ENCODE measurements around the gene SPINK8.

SPINK8 gene

GRCh38 chr3:48270306-48270705, 63.2 kb downstream of the SPINK8 start:
- no peak overlapping the region for H3K9ac ChIP-seq (ENCODE audit: insufficient read length, low read depth)

DNA sequence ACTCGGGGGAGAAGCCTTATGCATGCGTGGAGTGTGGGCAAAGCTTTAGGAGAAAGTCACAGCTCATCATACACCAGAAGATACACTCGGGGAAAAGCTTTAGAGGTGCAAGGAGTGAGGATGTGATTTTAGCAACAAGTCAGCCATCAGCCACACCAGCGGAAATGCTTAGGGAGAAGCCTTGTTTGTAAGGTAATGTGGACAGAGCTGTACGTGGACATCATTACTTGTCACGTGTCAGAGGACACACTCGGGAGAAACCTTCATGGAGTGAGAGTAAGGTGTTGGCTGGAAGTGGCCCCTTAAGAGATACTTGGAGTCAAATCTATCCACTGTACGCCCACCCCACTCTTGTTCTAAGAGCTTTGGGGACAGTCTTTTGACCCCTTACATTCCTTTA, 63.9 kb downstream of the SPINK8 start:
- peaks cover 59% of the 10 kb centered on the region for H3K9me3 ChIP-seq (ENCODE audit: insufficient read depth, low read length)
- TF ChIP-seq ZNF274 (IDR thresholded peaks at IDR 0.05; ENCODE audit: low read depth, low read length) (no peak), SUZ12 (IDR thresholded peaks at IDR 0.05; ENCODE audit: extremely low read depth, insufficient read depth, insufficient read length) (no peak), YY1 (IDR thresholded peaks at IDR 0.05; ENCODE audit: insufficient read depth, insufficient read length) (no peak)
- H3K4me1 ChIP-seq (ENCODE audit: insufficient read depth, insufficient read length) = no peaks in the 10 kb centered on the region
- H3K27me3 ChIP-seq (ENCODE audit: insufficient read depth, insufficient read length) = no peaks in the 10 kb centered on the region
- H3K36me3 ChIP-seq (ENCODE audit: insufficient read depth, insufficient read length, low read length) = peaks cover 74% of the 10 kb centered on the region
- no peak for DNase-seq (ENCODE audit: low read depth, low spot score)
- H3K9ac ChIP-seq (ENCODE audit: insufficient read length, low read depth) = no peak overlapping the region
- no peak overlapping the region for H3K4me3 ChIP-seq (ENCODE audit: insufficient read length, low read depth)

More at GRCh38 chr3:48270306-48270705, 63.2 kb downstream of the SPINK8 start:
- Histone ChIP-seq H3K36me3 (ENCODE audit: insufficient read depth, insufficient read length, low read length) (peaks cover 72% of the 10 kb centered on the region), H3K4me1 (ENCODE audit: insufficient read depth, insufficient read length) (no peaks in the 10 kb centered on the region), H3K9me3 (ENCODE audit: insufficient read depth, low read length) (peaks cover 59% of the 10 kb centered on the region), H3K4me3 (ENCODE audit: insufficient read length, low read depth) (no peak overlapping the region), H3K27me3 (ENCODE audit: insufficient read depth, insufficient read length) (no peaks in the 10 kb centered on the region)
- TF ChIP-seq YY1 (IDR thresholded peaks at IDR 0.05; ENCODE audit: insufficient read depth, insufficient read length) (no peak), ZNF274 (IDR thresholded peaks at IDR 0.05; ENCODE audit: low read depth, low read length) (no peak), SUZ12 (IDR thresholded peaks at IDR 0.05; ENCODE audit: extremely low read depth, insufficient read depth, insufficient read length) (no peak)
- no peak for DNase-seq (ENCODE audit: low read depth, low spot score)

GRCh38 chr3:48268936-48269561, 64.4 kb downstream of the SPINK8 start:
- Histone ChIP-seq H3K36me3 (ENCODE audit: insufficient read depth, insufficient read length, low read length) (peaks cover 75% of the 10 kb centered on the region), H3K9ac (ENCODE audit: insufficient read length, low read depth) (no peak overlapping the region), H3K9me3 (ENCODE audit: insufficient read depth, low read length) (peaks cover 59% of the 10 kb centered on the region), H3K4me3 (ENCODE audit: insufficient read length, low read depth) (no peak overlapping the region), H3K4me1 (ENCODE audit: insufficient read depth, insufficient read length) (no peaks in the 10 kb centered on the region), H3K27me3 (ENCODE audit: insufficient read depth, insufficient read length) (no peaks in the 10 kb centered on the region)
- TF ChIP-seq ZNF274 (IDR thresholded peaks at IDR 0.05; ENCODE audit: low read depth, low read length) (no peak), YY1 (IDR thresholded peaks at IDR 0.05; ENCODE audit: insufficient read depth, insufficient read length) (no peak), SUZ12 (IDR thresholded peaks at IDR 0.05; ENCODE audit: extremely low read depth, insufficient read depth, insufficient read length) (no peak)
- no peak for DNase-seq (ENCODE audit: low read depth, low spot score)

DNA sequence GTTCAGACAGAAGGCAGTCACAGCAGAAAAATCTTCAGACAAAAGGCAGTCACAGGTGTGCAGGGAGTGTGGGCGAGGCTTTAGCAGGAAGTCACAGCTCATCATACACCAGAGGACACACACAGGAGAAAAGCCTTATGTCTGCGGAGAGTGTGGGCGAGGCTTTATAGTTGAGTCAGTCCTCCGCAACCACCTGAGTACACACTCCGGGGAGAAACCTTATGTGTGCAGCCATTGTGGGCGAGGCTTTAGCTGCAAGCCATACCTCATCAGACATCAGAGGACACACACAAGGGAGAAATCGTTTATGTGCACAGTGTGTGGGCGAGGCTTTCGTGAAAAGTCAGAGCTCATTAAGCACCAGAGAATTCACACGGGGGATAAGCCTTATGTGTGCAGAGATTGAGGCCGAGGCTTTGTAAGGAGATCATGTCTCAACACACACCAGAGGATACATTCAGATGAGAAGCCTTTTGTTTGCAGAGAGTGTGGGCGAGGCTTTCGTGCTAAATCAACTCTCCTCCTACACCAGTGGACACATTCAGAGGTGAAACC, 65.0 kb downstream of the SPINK8 start:
- Histone ChIP-seq H3K4me3 (ENCODE audit: insufficient read length, low read depth) (no peak overlapping the region), H3K27me3 (ENCODE audit: insufficient read depth, insufficient read length) (no peaks in the 10 kb centered on the region), H3K9me3 (ENCODE audit: insufficient read depth, low read length) (peaks cover 58% of the 10 kb centered on the region), H3K9ac (ENCODE audit: insufficient read length, low read depth) (no peak overlapping the region), H3K36me3 (ENCODE audit: insufficient read depth, insufficient read length, low read length) (peaks cover 81% of the 10 kb centered on the region), H3K4me1 (ENCODE audit: insufficient read depth, insufficient read length) (no peaks in the 10 kb centered on the region)
- no peak for TF ChIP-seq SUZ12 (IDR thresholded peaks at IDR 0.05; ENCODE audit: extremely low read depth, insufficient read depth, insufficient read length)
- no peak for TF ChIP-seq YY1 (IDR thresholded peaks at IDR 0.05; ENCODE audit: insufficient read depth, insufficient read length)
- TF ChIP-seq ZNF274 (IDR thresholded peaks at IDR 0.05; ENCODE audit: low read depth, low read length) = no peak
- DNase-seq (ENCODE audit: low read depth, low spot score) = no peak

DNA sequence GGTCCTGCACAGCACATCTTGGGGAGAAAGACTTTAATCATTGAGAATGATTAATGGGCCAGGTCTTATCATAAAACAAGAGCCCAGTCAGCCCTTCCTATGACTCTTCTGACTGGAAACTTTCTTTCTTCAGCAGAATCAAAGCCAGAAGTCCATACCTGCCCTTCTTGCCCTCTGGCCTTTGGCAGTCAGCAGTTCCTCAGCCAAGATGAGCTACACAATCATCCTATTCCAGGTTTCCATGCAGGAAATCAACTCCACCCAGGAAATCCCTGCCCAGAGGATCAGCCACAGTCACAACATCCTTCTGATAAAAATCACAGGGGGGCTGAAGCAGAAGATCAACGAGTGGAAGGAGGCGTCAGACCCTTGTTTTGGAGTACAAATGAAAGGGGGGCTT, 65.7 kb downstream of the SPINK8 start:
- no peak for TF ChIP-seq ZNF274 (IDR thresholded peaks at IDR 0.05; ENCODE audit: low read depth, low read length)
- no peak for TF ChIP-seq SUZ12 (IDR thresholded peaks at IDR 0.05; ENCODE audit: extremely low read depth, insufficient read depth, insufficient read length)
- no peak for TF ChIP-seq YY1 (IDR thresholded peaks at IDR 0.05; ENCODE audit: insufficient read depth, insufficient read length)
- H3K9ac ChIP-seq (ENCODE audit: insufficient read length, low read depth) = no peak overlapping the region
- no peaks in the 10 kb centered on the region for H3K27me3 ChIP-seq (ENCODE audit: insufficient read depth, insufficient read length)
- peaks cover 51% of the 10 kb centered on the region for H3K9me3 ChIP-seq (ENCODE audit: insufficient read depth, low read length)
- H3K4me3 ChIP-seq (ENCODE audit: insufficient read length, low read depth) = no peak overlapping the region
- H3K4me1 ChIP-seq (ENCODE audit: insufficient read depth, insufficient read length) = no peaks in the 10 kb centered on the region
- no peak for DNase-seq (ENCODE audit: low read depth, low spot score)
- peaks cover 86% of the 10 kb centered on the region for H3K36me3 ChIP-seq (ENCODE audit: insufficient read depth, insufficient read length, low read length)

GRCh38 chr3:48258530-48258929, 74.9 kb downstream of the SPINK8 start:
- Histone ChIP-seq H3K4me3 (ENCODE audit: insufficient read length, low read depth) (no peak overlapping the region), H3K4me1 (ENCODE audit: insufficient read depth, insufficient read length) (no peaks in the 10 kb centered on the region), H3K9ac (ENCODE audit: insufficient read length, low read depth) (no peak overlapping the region), H3K27me3 (ENCODE audit: insufficient read depth, insufficient read length) (no peaks in the 10 kb centered on the region), H3K9me3 (ENCODE audit: insufficient read depth, low read length) (no peaks in the 10 kb centered on the region; the same call in 1 of the 2 replicates), H3K36me3 (ENCODE audit: insufficient read depth, insufficient read length, low read length) (peaks cover 75% of the 10 kb centered on the region)
- no peak for DNase-seq (ENCODE audit: low read depth, low spot score)
- no peak for TF ChIP-seq YY1 (IDR thresholded peaks at IDR 0.05; ENCODE audit: insufficient read depth, insufficient read length)
- TF ChIP-seq ZNF274 (IDR thresholded peaks at IDR 0.05; ENCODE audit: low read depth, low read length) = no peak
- TF ChIP-seq SUZ12 (IDR thresholded peaks at IDR 0.05; ENCODE audit: extremely low read depth, insufficient read depth, insufficient read length) = no peak

Data from NT2/D1 (cell line).